NOMO-1 (cell line): ENCODE measurements around the gene PDE10A.

ENCODE experiments used
- DNase-seq, 2 experiments: peaks; one replicate each; lab custom pipeline; 2025; ENCODE audit not compliant: unreplicated experiment in 2 of 2; lab: John Stamatoyannopoulos, UW

Gene PDE10A

GRCh38 chr6:165300422-165300936 is 362.6 kb downstream of the PDE10A start:
- DNase-seq: no peak

GRCh38 chr6:165298875-165299274 is 364.2 kb downstream of the PDE10A start:
- DNase-seq: no peak

GRCh38 chr6:165298402-165298801 is 364.6 kb downstream of the PDE10A start:
- no peak for DNase-seq

GRCh38 chr6:165292657-165293056 is 370.4 kb downstream of the PDE10A start:
- no peak for DNase-seq
